Lung (tissue), 16 donors: Measurements from ENCODE around the gene KRTAP4-4. TPM values are rescaled to one million over a fixed set of nuclear protein-coding genes. Genes with fewer than 3 reads are reported as not detected.

ENCODE experiments used
- ATAC-seq: fragments of 200-7000 bp; cut with Tn5 transposase; one replicate; pipeline ENCODE4 v1.9.1; 2020; ENCODE audit warnings: moderate number of reproducible peaks; ENCODE audit not compliant: insufficient read depth, low FRiP score
- DNase-seq, 3 donors: peaks; one replicate each; pipeline ENCODE4 v3.0.0-alpha.2; 2013 to 2017
- H3K27ac ChIP-seq, 2 donors: one replicate each; pipeline ENCODE4 v1.5.1; 2013; ENCODE audit warnings: mild to moderate bottlenecking in 2 of 2, moderate library complexity in 2 of 2, control low read depth in 1 of 2, inconsistent platforms in 1 of 2, low read depth in 1 of 2, low read length in 1 of 2
- H3K27me3 ChIP-seq, 3 donors: one replicate each; pipeline ENCODE4 v1.5.1; 2013; ENCODE audit warnings: low read length in 2 of 3; ENCODE audit not compliant: control insufficient read depth in 3 of 3, insufficient read depth in 3 of 3
- H3K36me3 ChIP-seq, 4 donors: one replicate each; pipeline ENCODE4 v1.5.1; 2013; ENCODE audit warnings: low read length in 4 of 4, mild to moderate bottlenecking in 1 of 4, moderate library complexity in 1 of 4; ENCODE audit not compliant: control insufficient read depth in 4 of 4, insufficient read depth in 4 of 4
- H3K4me1 ChIP-seq, 5 donors: one replicate each; pipeline ENCODE4 v1.5.1; 2013; ENCODE audit warnings: low read length in 5 of 5, mild to moderate bottlenecking in 2 of 5, moderate library complexity in 1 of 5; ENCODE audit not compliant: control insufficient read depth in 5 of 5, insufficient read depth in 5 of 5
- H3K4me3 ChIP-seq: one replicate; pipeline ENCODE4 v1.5.1; 2013; ENCODE audit warnings: mild to moderate bottlenecking, control low read depth, moderate library complexity
- H3K9ac ChIP-seq, 2 donors: one replicate each; pipeline ENCODE4 v1.5.1; 2013; ENCODE audit warnings: low read length in 2 of 2, control low read depth in 1 of 2; ENCODE audit not compliant: insufficient read depth in 1 of 2
- H3K9me3 ChIP-seq, 4 donors: one replicate each; pipeline ENCODE4 v1.5.1; 2013; ENCODE audit warnings: low read length in 3 of 4, mild to moderate bottlenecking in 1 of 4, moderate library complexity in 1 of 4; ENCODE audit not compliant: control insufficient read depth in 4 of 4, insufficient read depth in 3 of 4
- WGBS, 2 donors: extraction: QIAGEN DNeasy Blood & Tissue Kit; methylation state at CpG; one replicate each; pipeline ENCODE4 v1.1.7; 2013; 5-methylcytosine and 5-hydroxymethylcytosine counted together
- long read RNA-seq, 5 donors: transcript quantifications; one replicate each; lab custom pipeline, GENCODE V29; 2026
- polyA plus RNA-seq, 2 donors: library from polyadenylated mRNA; stranded (reverse); fragments of 200-250 nt; gene quantifications; one replicate each; pipeline ENCODE4 v1.2.1, GENCODE V29; 2013
- total RNA-seq, 2 donors: library from RNA; depleted of rRNA in 1 of 2; stranded (reverse); fragments of >200 nt in 1 of 2; gene quantifications; one replicate each; pipeline ENCODE4 v1.2.1, GENCODE V29; 2014 to 2021
- TF ChIP-seq, protein P1 (sequence below): IDR thresholded peaks from 2 replicates; pipeline ENCODE4 v1.5.1; 2012; ENCODE audit warnings: mild to moderate bottlenecking; ENCODE audit errors: control extremely low read depth, extremely low read depth
- donor health status: control.
- donor health status: control.
- donor health status: Bipolar disorder and iron deficiency.
- donor health status: healthy.
- donor health status: DM: yes; HTN: yes; CAD: no.

Gene KRTAP4-4
- not detected for total RNA-seq
- not detected for polyA plus RNA-seq
- long read RNA-seq, donor 1: 0 reads
- long read RNA-seq, donor 2: 0 reads
- long read RNA-seq, donor 3: 0 reads
- long read RNA-seq, donor 4: 0 reads
- long read RNA-seq, donor 5: 0 reads

DNA sequence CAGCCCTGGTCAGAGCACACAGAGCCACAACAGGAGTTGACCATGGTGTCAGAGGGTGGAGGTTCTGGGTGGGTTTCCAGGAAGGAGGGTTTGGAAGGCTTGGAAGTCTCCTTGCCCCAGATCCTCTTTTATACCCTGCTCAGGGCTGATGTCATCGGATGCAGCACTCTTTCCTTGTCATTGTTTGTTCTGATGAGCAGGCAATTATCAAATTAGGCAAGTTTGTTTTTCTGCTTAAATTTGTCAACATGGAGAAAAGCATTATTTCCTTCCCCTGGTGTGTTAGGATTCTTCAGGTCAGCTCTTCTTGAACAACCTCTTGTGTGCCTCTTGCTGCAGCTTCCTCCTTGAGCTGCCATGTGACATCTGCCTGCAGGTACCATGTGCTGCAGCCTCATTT is at the start of gene KRTAP4-4:
KRTAP4-4 (minus strand) TSS at position 101 of the 400 bp plus-strand sequence; CDS start at position 44, 57 bp downstream.
- WGBS, 2 donors: 88 to 91% methylated on average over 1 of the region's 1 CpG
- Histone ChIP-seq H3K27ac (no peak within 1 kb of the TSS), H3K9me3 (peaks cover 0 to 2% (median 0%) of the 10 kb centered on the region in 4 donors), H3K4me3 (no peak within 1 kb of the TSS), H3K4me1 (no peaks in the 10 kb centered on the region), H3K36me3 (no peaks in the 10 kb centered on the region), H3K9ac (no peak within 1 kb of the TSS), H3K27me3 (no peaks in the 10 kb centered on the region)
- TF ChIP-seq, protein P1, sequence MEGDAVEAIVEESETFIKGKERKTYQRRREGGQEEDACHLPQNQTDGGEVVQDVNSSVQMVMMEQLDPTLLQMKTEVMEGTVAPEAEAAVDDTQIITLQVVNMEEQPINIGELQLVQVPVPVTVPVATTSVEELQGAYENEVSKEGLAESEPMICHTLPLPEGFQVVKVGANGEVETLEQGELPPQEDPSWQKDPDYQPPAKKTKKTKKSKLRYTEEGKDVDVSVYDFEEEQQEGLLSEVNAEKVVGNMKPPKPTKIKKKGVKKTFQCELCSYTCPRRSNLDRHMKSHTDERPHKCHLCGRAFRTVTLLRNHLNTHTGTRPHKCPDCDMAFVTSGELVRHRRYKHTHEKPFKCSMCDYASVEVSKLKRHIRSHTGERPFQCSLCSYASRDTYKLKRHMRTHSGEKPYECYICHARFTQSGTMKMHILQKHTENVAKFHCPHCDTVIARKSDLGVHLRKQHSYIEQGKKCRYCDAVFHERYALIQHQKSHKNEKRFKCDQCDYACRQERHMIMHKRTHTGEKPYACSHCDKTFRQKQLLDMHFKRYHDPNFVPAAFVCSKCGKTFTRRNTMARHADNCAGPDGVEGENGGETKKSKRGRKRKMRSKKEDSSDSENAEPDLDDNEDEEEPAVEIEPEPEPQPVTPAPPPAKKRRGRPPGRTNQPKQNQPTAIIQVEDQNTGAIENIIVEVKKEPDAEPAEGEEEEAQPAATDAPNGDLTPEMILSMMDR: no peak
- ATAC-seq (no peak), DNase-seq (no peak)

DNA sequence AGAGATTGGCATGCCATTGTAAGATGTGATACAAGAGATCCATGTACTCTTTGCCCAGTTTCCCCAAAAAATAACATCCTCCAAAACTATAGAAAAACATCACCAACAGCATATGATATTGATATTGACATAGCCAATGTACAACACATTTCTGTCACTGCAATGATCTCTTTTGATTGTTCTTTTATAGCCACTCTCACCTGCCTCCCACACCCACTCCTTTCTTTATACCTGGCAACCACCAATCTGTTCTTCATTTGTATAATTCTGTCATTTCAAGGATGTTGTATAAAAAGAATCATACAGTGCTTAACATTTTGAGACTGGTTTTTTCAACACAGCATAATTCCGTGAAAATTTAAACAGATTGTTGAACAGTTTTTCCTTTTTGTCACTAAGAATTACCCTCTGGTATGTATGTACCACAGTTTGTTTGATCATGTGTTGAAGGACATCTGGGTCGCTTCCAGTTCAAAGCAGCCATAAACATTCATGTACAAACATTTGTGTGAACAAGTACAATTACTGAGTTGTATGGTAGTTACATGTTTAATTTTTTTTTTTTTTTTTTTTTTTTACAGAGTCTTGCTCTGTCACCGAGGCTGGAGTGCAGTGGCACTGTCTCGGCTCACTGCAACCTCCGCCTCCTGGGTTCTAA is 39.0 kb upstream of the KRTAP4-4 start:
- no peaks in the 10 kb centered on the region for H3K27me3 ChIP-seq
- DNase-seq (peak in 2 of 3 donors; percentile 1 to 16), ATAC-seq (no peak)
- peaks cover 0 to 2% (median 0%) of the 10 kb centered on the region in 4 donors for H3K9me3 ChIP-seq
- no peak overlapping the region for H3K27ac ChIP-seq
- H3K9ac ChIP-seq: no peak overlapping the region
- TF ChIP-seq, protein P1: no peak
- no peaks in the 10 kb centered on the region for H3K36me3 ChIP-seq
- H3K4me1 ChIP-seq: no peaks in the 10 kb centered on the region
- 57 to 61% methylated on average over 5 of the region's 5 CpGs for WGBS, 2 donors
- H3K4me3 ChIP-seq: no peak overlapping the region

DNA sequence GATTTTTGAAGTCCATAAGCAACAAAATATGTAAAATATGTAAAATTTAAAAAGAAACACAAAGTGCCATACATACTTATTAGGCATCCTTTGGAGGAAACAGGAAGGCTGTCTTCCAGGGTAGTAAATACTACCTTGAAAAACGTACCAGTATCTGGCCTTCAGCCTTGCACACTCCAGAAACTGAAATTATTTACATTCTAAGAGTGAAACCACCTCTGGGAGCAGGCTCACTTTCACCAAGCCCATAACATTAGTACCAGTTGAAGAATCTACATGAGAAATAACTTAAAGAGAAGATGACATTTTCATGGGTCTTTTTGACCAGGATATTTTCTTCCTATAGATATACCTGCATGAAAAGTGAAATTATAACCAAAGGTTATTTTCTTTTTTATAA is 35.5 kb upstream of the KRTAP4-4 start:
- WGBS, 2 donors: 25 to 45% methylated on average over 1 of the region's 1 CpG
- H3K9me3 ChIP-seq: peaks cover 0 to 2% (median 1%) of the 10 kb centered on the region in 4 donors
- DNase-seq: no peak

More for the DNA sequence above, 35.5 kb upstream of the KRTAP4-4 start:
- ATAC-seq: no peak
- H3K4me3 ChIP-seq: no peak overlapping the region
- H3K4me1 ChIP-seq: no peaks in the 10 kb centered on the region
- H3K9ac ChIP-seq: no peak overlapping the region
- no peaks in the 10 kb centered on the region for H3K36me3 ChIP-seq
- H3K27ac ChIP-seq: no peak overlapping the region
- TF ChIP-seq, protein P1: no peak
- H3K27me3 ChIP-seq: no peaks in the 10 kb centered on the region
